GM12801 (cell line): ENCODE results near the gene ASF1A.

Experiments
- TF ChIP-seq, protein P1 (sequence below): IDR thresholded peaks from one replicate; pipeline ENCODE4 v1.5.1; 2011; ENCODE audit warnings: control low read depth; ENCODE audit not compliant: insufficient read length; ENCODE audit errors: extremely low read depth

ASF1A gene

GRCh38 chr6:118933855-118934460 lies 40.0 kb downstream of the ASF1A start:
- TF ChIP-seq, protein P1, sequence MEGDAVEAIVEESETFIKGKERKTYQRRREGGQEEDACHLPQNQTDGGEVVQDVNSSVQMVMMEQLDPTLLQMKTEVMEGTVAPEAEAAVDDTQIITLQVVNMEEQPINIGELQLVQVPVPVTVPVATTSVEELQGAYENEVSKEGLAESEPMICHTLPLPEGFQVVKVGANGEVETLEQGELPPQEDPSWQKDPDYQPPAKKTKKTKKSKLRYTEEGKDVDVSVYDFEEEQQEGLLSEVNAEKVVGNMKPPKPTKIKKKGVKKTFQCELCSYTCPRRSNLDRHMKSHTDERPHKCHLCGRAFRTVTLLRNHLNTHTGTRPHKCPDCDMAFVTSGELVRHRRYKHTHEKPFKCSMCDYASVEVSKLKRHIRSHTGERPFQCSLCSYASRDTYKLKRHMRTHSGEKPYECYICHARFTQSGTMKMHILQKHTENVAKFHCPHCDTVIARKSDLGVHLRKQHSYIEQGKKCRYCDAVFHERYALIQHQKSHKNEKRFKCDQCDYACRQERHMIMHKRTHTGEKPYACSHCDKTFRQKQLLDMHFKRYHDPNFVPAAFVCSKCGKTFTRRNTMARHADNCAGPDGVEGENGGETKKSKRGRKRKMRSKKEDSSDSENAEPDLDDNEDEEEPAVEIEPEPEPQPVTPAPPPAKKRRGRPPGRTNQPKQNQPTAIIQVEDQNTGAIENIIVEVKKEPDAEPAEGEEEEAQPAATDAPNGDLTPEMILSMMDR: no peak

- TF ChIP-seq, protein P1: no peak
Measured at GRCh38 chr6:118934461-118935330, 40.7 kb downstream of the ASF1A start, which contains the start of gene MCM9. Gene MCM9, minus strand, starts transcription at chr6:118935159. Its CDS starts 3,436 bp downstream, at chr6:118931723.

- TF ChIP-seq, protein P1: no peak
Measured at GRCh38 chr6:118935331-118935668, 41.3 kb downstream of the ASF1A start.

GRCh38 chr6:118935978-118936703 lies 42.2 kb downstream of the ASF1A start:
- TF ChIP-seq, protein P1: no peak

DNA sequence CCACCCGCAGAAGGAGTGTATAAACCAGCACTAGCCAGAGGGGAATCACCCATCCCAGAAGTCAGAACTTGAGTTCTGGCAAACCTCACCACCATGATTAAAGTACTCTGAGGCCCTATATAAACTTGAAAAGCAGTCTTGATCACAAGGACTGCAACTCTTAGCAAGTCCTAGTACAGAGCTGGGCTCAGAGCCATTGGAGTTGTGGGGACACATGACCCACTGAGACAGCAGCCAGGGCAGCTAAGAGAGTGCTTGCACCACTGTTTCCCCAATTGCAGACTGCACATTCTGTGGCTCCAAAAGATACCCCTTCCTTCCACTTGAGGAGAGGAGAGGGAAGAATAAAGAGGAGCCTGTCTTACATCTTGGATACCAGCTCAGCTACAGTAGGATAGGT lies 45.7 kb downstream of the ASF1A start:
- TF ChIP-seq, protein P1: no peak

DNA sequence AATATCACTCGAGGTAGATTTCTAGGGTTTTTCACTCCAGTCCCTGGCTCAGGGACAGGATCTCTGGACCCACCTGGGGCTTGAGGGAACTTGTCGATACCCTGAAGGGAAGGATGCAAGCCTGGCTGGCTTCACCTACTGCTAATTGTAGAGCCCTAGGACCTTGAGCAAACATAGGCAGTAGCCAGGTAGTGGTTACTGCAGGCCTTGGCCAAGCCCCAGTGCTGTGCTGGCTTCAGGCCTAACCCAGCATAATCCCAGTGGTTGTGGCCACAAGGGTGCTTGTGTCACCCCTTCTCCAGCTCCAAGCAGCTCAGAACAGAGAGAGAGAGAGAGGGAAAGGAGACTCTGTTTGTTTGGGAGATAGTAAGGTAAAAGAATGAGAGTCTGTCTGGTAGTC lies 46.8 kb downstream of the ASF1A start:
- TF ChIP-seq, protein P1: no peak

DNA sequence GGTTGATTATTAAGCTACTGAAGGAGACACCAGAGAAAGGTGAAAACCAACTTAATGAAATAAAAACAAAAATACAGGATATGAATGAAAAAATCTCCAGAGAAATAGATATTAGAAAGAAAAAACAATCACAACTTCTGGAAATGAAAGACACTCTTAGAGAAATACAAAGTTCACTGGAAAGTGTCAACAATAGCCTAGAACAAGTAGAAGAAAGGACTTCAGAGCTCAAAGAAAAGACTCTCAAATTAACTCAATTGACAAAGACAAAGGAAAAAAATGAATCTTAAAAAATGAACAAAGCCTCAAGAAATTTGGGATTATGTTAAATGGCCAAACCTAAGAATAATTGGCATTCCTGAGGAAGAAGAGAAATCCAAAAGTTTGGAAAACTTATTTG lies 51.3 kb downstream of the ASF1A start:
- TF ChIP-seq, protein P1: no peak
